LNCaP clone FGC (cell line): ENCODE measurements around the gene KIF25.

Experiments used
- DNase-seq: peaks from one replicate; pipeline ENCODE4 v3.0.0-alpha.2; 2011; ENCODE audit warnings: low read depth
- H3K4me3 ChIP-seq: 2 replicates; pipeline ENCODE4 v1.5.1; 2011; ENCODE audit warnings: mild to moderate bottlenecking, low read depth, low read length, control low read depth
- CTCF ChIP-seq: IDR thresholded peaks from 2 replicates; pipeline ENCODE4 v1.5.1; 2012; ENCODE audit warnings: mild to moderate bottlenecking; ENCODE audit not compliant: control insufficient read depth, insufficient read depth; ENCODE audit errors: extremely low read depth

The KIF25 gene

GRCh38 chr6:167980911-167981580 lies 16.4 kb upstream of the KIF25 start:
- DNase-seq: no peak
- TF ChIP-seq CTCF: no peak
- H3K4me3 ChIP-seq: no peak overlapping the region

GRCh38 chr6:167981916-167982462 lies 15.5 kb upstream of the KIF25 start:
- DNase-seq: no peak
- TF ChIP-seq CTCF: no peak
- H3K4me3 ChIP-seq: no peak overlapping the region

- no peak overlapping the region for H3K4me3 ChIP-seq
- DNase-seq: no peak
- no peak for TF ChIP-seq CTCF
Measured at GRCh38 chr6:167984144-167984719, 13.2 kb upstream of the KIF25 start.

- no peak for DNase-seq
- no peak for TF ChIP-seq CTCF
- H3K4me3 ChIP-seq: no peak overlapping the region
Measured at GRCh38 chr6:167984876-167985604, 12.4 kb upstream of the KIF25 start.

- DNase-seq: no peak
- H3K4me3 ChIP-seq: no peak overlapping the region
- TF ChIP-seq CTCF: no peak
Measured at GRCh38 chr6:167985911-167986595, 11.4 kb upstream of the KIF25 start.

- no peak for DNase-seq
- H3K4me3 ChIP-seq: no peak overlapping the region
- no peak for TF ChIP-seq CTCF
Measured at GRCh38 chr6:167987396-167988153, 9.9 kb upstream of the KIF25 start.
